Measurements from ENCODE around the gene MORC2. TPM values are rescaled to one million over a fixed set of nuclear protein-coding genes. Genes with fewer than 3 reads are reported as not detected.

Gene MORC2
- polyA plus RNA-seq, 1 donor from 2014 or later: 15.1 TPM

GRCh38 chr22:30953206-30953605, 15.4 kb downstream of the MORC2 start:
- Histone ChIP-seq H3K9me3 (ENCODE audit: low read length) (no peaks in the 10 kb centered on the region), H3K4me2 (ENCODE audit: low read length) (no peak overlapping the region), H3F3A (ENCODE audit: insufficient read depth, low read length, poor library complexity, severe bottlenecking) (no peaks in the 10 kb centered on the region), H3K9me2 (ENCODE audit: insufficient read depth, low read length) (no peaks in the 10 kb centered on the region), H3K27ac (ENCODE audit: low read length) (no peak overlapping the region), H2AFZ (ENCODE audit: low read depth, low read length) (no peak overlapping the region), H3K27me3 (ENCODE audit: insufficient read depth, low read depth, low read length) (no peaks in the 10 kb centered on the region), H3K4me3 (ENCODE audit: low read length) (no peak overlapping the region), H3K79me2 (replicated peaks; ENCODE audit: insufficient read depth, low read length) (peaks cover 6% of the 10 kb centered on the region), H4K20me1 (ENCODE audit: insufficient read depth) (peaks cover 4% of the 10 kb centered on the region), H3K36me3 (ENCODE audit: insufficient read depth, low read length) (peaks cover 24% of the 10 kb centered on the region), H3K9ac (ENCODE audit: low read length) (no peak overlapping the region)
- TF ChIP-seq SMC3 (conservative IDR thresholded peaks at IDR 0.05; ENCODE audit: poor library complexity): no peak
- TF ChIP-seq REST (IDR thresholded peaks at IDR 0.05; ENCODE audit: borderline replicate concordance): no peak
- TF ChIP-seq TAF1 (IDR thresholded peaks at IDR 0.05; ENCODE audit: low read depth): no peak
- TF ChIP-seq POLR2AphosphoS5 (IDR thresholded peaks at IDR 0.05): no peak
- TF ChIP-seq CTCF (IDR thresholded peaks at IDR 0.05; ENCODE audit: poor library complexity, severe bottlenecking): no peak
- TF ChIP-seq EP300 (conservative IDR thresholded peaks at IDR 0.05; ENCODE audit: poor library complexity, severe bottlenecking): no peak
- no peak for TF ChIP-seq EZH2 (IDR thresholded peaks at IDR 0.05; ENCODE audit: borderline replicate concordance, insufficient read depth, low read length, poor library complexity, severe bottlenecking)
- no peak for TF ChIP-seq RAD21 (conservative IDR thresholded peaks at IDR 0.05)
- TF ChIP-seq MXI1 (conservative IDR thresholded peaks at IDR 0.05; ENCODE audit: poor library complexity, severe bottlenecking): no peak

GRCh38 chr22:30949934-30950660, 18.5 kb downstream of the MORC2 start:
- Histone ChIP-seq H3K4me2 (ENCODE audit: low read length) (no peak overlapping the region), H3K36me3 (ENCODE audit: insufficient read depth, low read length) (peaks cover 18% of the 10 kb centered on the region), H3F3A (ENCODE audit: insufficient read depth, low read length, poor library complexity, severe bottlenecking) (no peaks in the 10 kb centered on the region), H3K27ac (ENCODE audit: low read length) (no peak overlapping the region), H2AFZ (ENCODE audit: low read depth, low read length) (no peak overlapping the region), H4K20me1 (ENCODE audit: insufficient read depth) (peaks cover 3% of the 10 kb centered on the region), H3K4me3 (ENCODE audit: low read length) (no peak overlapping the region), H3K9ac (ENCODE audit: low read length) (no peak overlapping the region), H3K9me3 (ENCODE audit: low read length) (no peaks in the 10 kb centered on the region), H3K27me3 (ENCODE audit: insufficient read depth, low read depth, low read length) (no peaks in the 10 kb centered on the region), H3K79me2 (replicated peaks; ENCODE audit: insufficient read depth, low read length) (no peaks in the 10 kb centered on the region), H3K9me2 (ENCODE audit: insufficient read depth, low read length) (no peaks in the 10 kb centered on the region)
- no peak for TF ChIP-seq TAF1 (IDR thresholded peaks at IDR 0.05; ENCODE audit: low read depth)
- no peak for TF ChIP-seq EP300 (conservative IDR thresholded peaks at IDR 0.05; ENCODE audit: poor library complexity, severe bottlenecking)
- TF ChIP-seq CTCF (IDR thresholded peaks at IDR 0.05; ENCODE audit: poor library complexity, severe bottlenecking): no peak
- no peak for TF ChIP-seq MXI1 (conservative IDR thresholded peaks at IDR 0.05; ENCODE audit: poor library complexity, severe bottlenecking)

Data from neural cell (in vitro differentiated cells).